Endometrium (tissue), 2 donors: ENCODE data around the gene PTTG2.

Source experiments
- FAIRE-seq: peaks from 2 replicates; lab custom pipeline; 2012; peaks lifted over from hg19 to GRCh38; lab: Jason Lieb, UNC
- donor health status: control.
- donor health status: control.

PTTG2 gene

GRCh38 chr4:37989398-37990260, 29.4 kb downstream of the PTTG2 start:
- FAIRE-seq, result no peak

GRCh38 chr4:37990731-37991245, 30.6 kb downstream of the PTTG2 start:
- no peak for FAIRE-seq

- no peak for FAIRE-seq
Measured at GRCh38 chr4:37991623-37992410, 31.6 kb downstream of the PTTG2 start.

- FAIRE-seq, result no peak
Measured at GRCh38 chr4:37993806-37994205, 33.6 kb downstream of the PTTG2 start.

- no peak for FAIRE-seq
Measured at GRCh38 chr4:37994569-37994968, 34.4 kb downstream of the PTTG2 start.

- no peak for FAIRE-seq
Measured at GRCh38 chr4:37995299-37995821, 35.2 kb downstream of the PTTG2 start.

- FAIRE-seq, result no peak
Measured at GRCh38 chr4:37995981-37996775, 36.0 kb downstream of the PTTG2 start.

GRCh38 chr4:37998226-37998625, 38.0 kb downstream of the PTTG2 start:
- no peak for FAIRE-seq

GRCh38 chr4:37999000-37999716, 39.0 kb downstream of the PTTG2 start:
- FAIRE-seq, result no peak

- FAIRE-seq, result no peak
Measured at GRCh38 chr4:37999965-38000364, 39.8 kb downstream of the PTTG2 start.

GRCh38 chr4:38001927-38002326, 41.7 kb downstream of the PTTG2 start:
- no peak for FAIRE-seq

GRCh38 chr4:38002451-38003071, 42.4 kb downstream of the PTTG2 start:
- no peak for FAIRE-seq

GRCh38 chr4:38003102-38003501, 42.9 kb downstream of the PTTG2 start:
- FAIRE-seq, result no peak

GRCh38 chr4:38003628-38004027, 43.4 kb downstream of the PTTG2 start:
- no peak for FAIRE-seq

GRCh38 chr4:38004062-38004461, 43.9 kb downstream of the PTTG2 start:
- FAIRE-seq, result no peak

GRCh38 chr4:38004887-38005286, 44.7 kb downstream of the PTTG2 start:
- no peak for FAIRE-seq

- no peak for FAIRE-seq
Measured at GRCh38 chr4:38005637-38006036, 45.4 kb downstream of the PTTG2 start.

- FAIRE-seq, result no peak
Measured at GRCh38 chr4:38007645-38008044, 47.4 kb downstream of the PTTG2 start.

GRCh38 chr4:38008571-38009021, 48.4 kb downstream of the PTTG2 start:
- no peak for FAIRE-seq

GRCh38 chr4:38009421-38009820, 49.2 kb downstream of the PTTG2 start:
- FAIRE-seq, result no peak

- FAIRE-seq, result no peak
Measured at GRCh38 chr4:38009949-38010348, 49.8 kb downstream of the PTTG2 start.
